Peyer's patch (tissue), 4 donors: ENCODE measurements around the gene OR10H4.
A peak's percentile ranks its signal among the peaks of the same experiment; 100 is the strongest.

ENCODE experiments used
- CTCF ChIP-seq, 6 experiments: fragments of 450-650 bp in 4 of 6; fragments of 200-600 bp in 2 of 6; sonication (generic) in 1 of 6; IDR thresholded peaks; one replicate each; pipeline ENCODE4 v1.5.1; 2017 to 2019; ENCODE audit warnings: antibody characterized with exemption in 6 of 6, mild to moderate bottlenecking in 3 of 6, moderate library complexity in 1 of 6
- POLR2A ChIP-seq, 2 donors: fragments of 450-650 bp; IDR thresholded peaks; one replicate each; pipeline ENCODE4 v1.5.1; 2017; ENCODE audit warnings: antibody characterized with exemption in 2 of 2, mild to moderate bottlenecking in 2 of 2, moderate library complexity in 2 of 2

GRCh38 chr19:15992014-15992413, 43.2 kb downstream of the OR10H4 start:
- peak in 1 of 6 experiments; percentile 9 for TF ChIP-seq CTCF (IDR thresholded peaks at IDR 0.05)
- TF ChIP-seq POLR2A (IDR thresholded peaks at IDR 0.05): no peak
